ENCODE data around the gene NEMP1. TPM values are rescaled to one million over a fixed set of nuclear protein-coding genes. Genes with fewer than 3 reads are reported as not detected.
A peak's percentile ranks its signal among the peaks of the same experiment; 100 is the strongest.

Gene NEMP1
- total and polyA plus RNA-seq, 2 of the 13 experiments (the other 11 are each of a cell fraction or from before 2014, with no cell fraction given): 11.4 to 12.9 TPM

- TF ChIP-seq, protein P1, sequence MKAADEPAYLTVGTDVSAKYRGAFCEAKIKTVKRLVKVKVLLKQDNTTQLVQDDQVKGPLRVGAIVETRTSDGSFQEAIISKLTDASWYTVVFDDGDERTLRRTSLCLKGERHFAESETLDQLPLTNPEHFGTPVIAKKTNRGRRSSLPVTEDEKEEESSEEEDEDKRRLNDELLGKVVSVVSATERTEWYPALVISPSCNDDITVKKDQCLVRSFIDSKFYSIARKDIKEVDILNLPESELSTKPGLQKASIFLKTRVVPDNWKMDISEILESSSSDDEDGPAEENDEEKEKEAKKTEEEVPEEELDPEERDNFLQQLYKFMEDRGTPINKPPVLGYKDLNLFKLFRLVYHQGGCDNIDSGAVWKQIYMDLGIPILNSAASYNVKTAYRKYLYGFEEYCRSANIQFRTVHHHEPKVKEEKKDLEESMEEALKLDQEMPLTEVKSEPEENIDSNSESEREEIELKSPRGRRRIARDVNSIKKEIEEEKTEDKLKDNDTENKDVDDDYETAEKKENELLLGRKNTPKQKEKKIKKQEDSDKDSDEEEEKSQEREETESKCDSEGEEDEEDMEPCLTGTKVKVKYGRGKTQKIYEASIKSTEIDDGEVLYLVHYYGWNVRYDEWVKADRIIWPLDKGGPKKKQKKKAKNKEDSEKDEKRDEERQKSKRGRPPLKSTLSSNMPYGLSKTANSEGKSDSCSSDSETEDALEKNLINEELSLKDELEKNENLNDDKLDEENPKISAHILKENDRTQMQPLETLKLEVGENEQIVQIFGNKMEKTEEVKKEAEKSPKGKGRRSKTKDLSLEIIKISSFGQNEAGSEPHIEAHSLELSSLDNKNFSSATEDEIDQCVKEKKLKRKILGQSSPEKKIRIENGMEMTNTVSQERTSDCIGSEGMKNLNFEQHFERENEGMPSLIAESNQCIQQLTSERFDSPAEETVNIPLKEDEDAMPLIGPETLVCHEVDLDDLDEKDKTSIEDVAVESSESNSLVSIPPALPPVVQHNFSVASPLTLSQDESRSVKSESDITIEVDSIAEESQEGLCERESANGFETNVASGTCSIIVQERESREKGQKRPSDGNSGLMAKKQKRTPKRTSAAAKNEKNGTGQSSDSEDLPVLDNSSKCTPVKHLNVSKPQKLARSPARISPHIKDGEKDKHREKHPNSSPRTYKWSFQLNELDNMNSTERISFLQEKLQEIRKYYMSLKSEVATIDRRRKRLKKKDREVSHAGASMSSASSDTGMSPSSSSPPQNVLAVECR (CRISPR knock-in tag; IDR thresholded peaks at IDR 0.05; ENCODE audit: borderline replicate concordance): peak; percentile 42; the same call in 1 of the 2 replicates
- peak; percentile 66; the same call in 1 of the 2 replicates for TF ChIP-seq ZSCAN9 (CRISPR knock-in tag; IDR thresholded peaks at IDR 0.05; ENCODE audit: borderline replicate concordance)
- TF ChIP-seq NR3C1 (CRISPR knock-in tag; IDR thresholded peaks at IDR 0.05): no peak
- TF ChIP-seq LCORL (IDR thresholded peaks at IDR 0.05): no peak
- no peak for TF ChIP-seq LCORL (CRISPR knock-in tag; IDR thresholded peaks at IDR 0.05)
- TF ChIP-seq SP2 (CRISPR knock-in tag; IDR thresholded peaks at IDR 0.05): no peak
- TF ChIP-seq ZNF329 (CRISPR knock-in tag; IDR thresholded peaks at IDR 0.05; ENCODE audit: low read depth): no peak
- no peak for TF ChIP-seq ZMAT5 (CRISPR knock-in tag; IDR thresholded peaks at IDR 0.05; ENCODE audit: borderline replicate concordance, low read depth)
- TF ChIP-seq, protein P2, sequence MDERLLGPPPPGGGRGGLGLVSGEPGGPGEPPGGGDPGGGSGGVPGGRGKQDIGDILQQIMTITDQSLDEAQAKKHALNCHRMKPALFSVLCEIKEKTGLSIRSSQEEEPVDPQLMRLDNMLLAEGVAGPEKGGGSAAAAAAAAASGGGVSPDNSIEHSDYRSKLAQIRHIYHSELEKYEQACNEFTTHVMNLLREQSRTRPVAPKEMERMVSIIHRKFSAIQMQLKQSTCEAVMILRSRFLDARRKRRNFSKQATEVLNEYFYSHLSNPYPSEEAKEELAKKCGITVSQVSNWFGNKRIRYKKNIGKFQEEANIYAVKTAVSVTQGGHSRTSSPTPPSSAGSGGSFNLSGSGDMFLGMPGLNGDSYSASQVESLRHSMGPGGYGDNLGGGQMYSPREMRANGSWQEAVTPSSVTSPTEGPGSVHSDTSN (CRISPR knock-in tag; IDR thresholded peaks at IDR 0.05): no peak
- TF ChIP-seq, protein P3, sequence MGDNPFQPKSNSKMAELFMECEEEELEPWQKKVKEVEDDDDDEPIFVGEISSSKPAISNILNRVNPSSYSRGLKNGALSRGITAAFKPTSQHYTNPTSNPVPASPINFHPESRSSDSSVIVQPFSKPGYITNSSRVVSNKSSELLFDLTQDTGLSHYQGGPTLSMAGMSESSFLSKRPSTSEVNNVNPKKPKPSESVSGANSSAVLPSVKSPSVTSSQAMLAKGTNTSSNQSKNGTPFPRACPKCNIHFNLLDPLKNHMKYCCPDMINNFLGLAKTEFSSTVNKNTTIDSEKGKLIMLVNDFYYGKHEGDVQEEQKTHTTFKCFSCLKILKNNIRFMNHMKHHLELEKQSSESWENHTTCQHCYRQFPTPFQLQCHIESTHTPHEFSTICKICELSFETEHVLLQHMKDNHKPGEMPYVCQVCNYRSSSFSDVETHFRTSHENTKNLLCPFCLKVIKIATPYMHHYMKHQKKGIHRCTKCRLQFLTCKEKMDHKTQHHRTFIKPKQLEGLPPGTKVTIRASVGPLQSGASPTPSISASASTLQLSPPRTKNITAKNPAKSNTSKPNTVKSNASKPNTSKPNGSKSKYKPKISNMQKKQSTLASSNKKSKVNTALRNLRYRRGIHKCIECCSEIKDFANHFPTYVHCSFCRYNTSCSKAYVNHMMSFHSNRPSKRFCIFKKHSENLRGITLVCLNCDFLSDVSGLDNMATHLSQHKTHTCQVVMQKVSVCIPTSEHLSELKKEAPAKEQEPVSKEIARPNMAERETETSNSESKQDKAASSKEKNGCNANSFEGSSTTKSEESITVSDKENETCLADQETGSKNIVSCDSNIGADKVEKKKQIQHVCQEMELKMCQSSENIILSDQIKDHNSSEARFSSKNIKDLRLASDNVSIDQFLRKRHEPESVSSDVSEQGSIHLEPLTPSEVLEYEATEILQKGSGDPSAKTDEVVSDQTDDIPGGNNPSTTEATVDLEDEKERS (CRISPR knock-in tag; IDR thresholded peaks at IDR 0.05): no peak
- no peak for TF ChIP-seq ZNF75D (CRISPR knock-in tag; IDR thresholded peaks at IDR 0.05; ENCODE audit: borderline replicate concordance)
- no peak for TF ChIP-seq HOXA3 (CRISPR knock-in tag; IDR thresholded peaks at IDR 0.05)
- no peak for TF ChIP-seq NCOA2 (CRISPR knock-in tag; IDR thresholded peaks at IDR 0.05)
- no peak for TF ChIP-seq ZFX (CRISPR knock-in tag; IDR thresholded peaks at IDR 0.05; ENCODE audit: low read depth)
- no peak for TF ChIP-seq KMT2A (CRISPR knock-in tag; IDR thresholded peaks at IDR 0.05)
- TF ChIP-seq PCBP1 (IDR thresholded peaks at IDR 0.05; ENCODE audit: borderline replicate concordance, low read depth, low read length): no peak
- no peak for TF ChIP-seq ZNF746 (CRISPR knock-in tag; IDR thresholded peaks at IDR 0.05)
- TF ChIP-seq, protein P4, sequence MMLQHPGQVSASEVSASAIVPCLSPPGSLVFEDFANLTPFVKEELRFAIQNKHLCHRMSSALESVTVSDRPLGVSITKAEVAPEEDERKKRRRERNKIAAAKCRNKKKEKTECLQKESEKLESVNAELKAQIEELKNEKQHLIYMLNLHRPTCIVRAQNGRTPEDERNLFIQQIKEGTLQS (CRISPR knock-in tag; IDR thresholded peaks at IDR 0.05): 0 out of 2 replicates have a peak, but pooled peaks have one; percentile 16
- TF ChIP-seq SRSF9 (IDR thresholded peaks at IDR 0.05; ENCODE audit: borderline replicate concordance, insufficient read depth, low read depth, low read length, poor library complexity, severe bottlenecking): no peak
- TF ChIP-seq IRF2 (CRISPR knock-in tag; IDR thresholded peaks at IDR 0.05): 0 out of 2 replicates have a peak, but pooled peaks have one; percentile 34
- TF ChIP-seq RORA (CRISPR knock-in tag; IDR thresholded peaks at IDR 0.05): no peak
- TF ChIP-seq ZKSCAN8 (CRISPR knock-in tag; IDR thresholded peaks at IDR 0.05; ENCODE audit: borderline replicate concordance): no peak
- TF ChIP-seq ZNF136 (CRISPR knock-in tag; IDR thresholded peaks at IDR 0.05; ENCODE audit: low read depth): no peak
These were observed 28.7 kb downstream of the NEMP1 start, which contains the start of gene MYO1A (continued) for GRCh38 chr12:57049890-57050289.

Data from HepG2 (cell line).